K562 (cell line): Measurements from ENCODE around the gene SEC14L3. TPM values are rescaled to one million over a fixed set of nuclear protein-coding genes. Genes with fewer than 3 reads are reported as not detected.

Source experiments
- ATAC-seq: fragments of 200-7000 bp; cut with Tn5 transposase; 3 replicates; pipeline ENCODE4 v1.9.1; 2020; ENCODE audit warnings: moderate library complexity
- BruUV-seq: library from RNA; stranded (reverse); fragments of 400-500 nt; replicated peaks from 2 replicates; lab custom pipeline; 2021; lab: Mats Ljungman, UMichigan
- CTCF ChIA-PET: fragments of 300-600 bp; formaldehyde crosslinking; extraction: SDS; loops from one replicate; lab custom pipeline; 2021; ENCODE audit warnings: low intra/inter-chr PET ratio; lab: Yijun Ruan, JAX
- POLR2A ChIA-PET: fragments of 300-600, 350-650 bp; sonication (Branson Sonifier 250); formaldehyde crosslinking; extraction: SDS; loops from one replicate; lab custom pipeline; 2021; ENCODE audit warnings: antibody characterized with exemption, inconsistent platforms; lab: Yijun Ruan, JAX
- DNase-seq, 4 experiments: peaks; one replicate each; pipeline versions ENCODE4 v3.0.0 to v3.0.0-alpha.2; 2011 to 2018; ENCODE audit warnings: low spot score in 3 of 4, mixed read lengths in 3 of 4; ENCODE audit errors: extremely low read depth in 1 of 4
- FAIRE-seq: peaks from 2 replicates; lab custom pipeline; 2011; peaks lifted over from hg19 to GRCh38; lab: Jason Lieb, UNC
- H2AFZ ChIP-seq: 2 replicates; pipeline ENCODE4 v1.6.0; 2011; ENCODE audit warnings: low read depth, low read length, control low read depth, inconsistent platforms
- H3K27ac ChIP-seq: fragments of 200-600 bp; 3 replicates; pipeline ENCODE4 v1.8.0; 2011; ENCODE audit warnings: low read depth, mild to moderate bottlenecking, control low read depth, inconsistent platforms, low read length, moderate library complexity, mixed read lengths; ENCODE audit errors: extremely low read depth
- H3K27me3 ChIP-seq, 2 experiments: fragments of 300-600 bp in 1 of 2; 2 replicates in 1 of 2; 3 replicates in 1 of 2; pipeline versions ENCODE4 v1.6.0 to v1.8.0; 2011; ENCODE audit warnings: inconsistent platforms in 2 of 2, low read length in 2 of 2, mild to moderate bottlenecking in 1 of 2, mixed read lengths in 1 of 2, moderate library complexity in 1 of 2; ENCODE audit not compliant: control insufficient read depth in 2 of 2, insufficient read depth in 2 of 2
- H3K36me3 ChIP-seq: fragments of 300-600 bp; 3 replicates; pipeline ENCODE4 v1.8.0; 2011; ENCODE audit warnings: mild to moderate bottlenecking, low read length, inconsistent platforms; ENCODE audit not compliant: control insufficient read depth, insufficient read depth
- H3K4me1 ChIP-seq, 2 experiments: fragments of 200-600 bp in 1 of 2; replicated peaks in 1 of 2; 2 replicates in 1 of 2; 3 replicates in 1 of 2; pipeline versions ENCODE4 v1.5.1 to v1.8.0; 2011; ENCODE audit warnings: inconsistent platforms in 2 of 2, low read length in 2 of 2, mild to moderate bottlenecking in 1 of 2, mixed read lengths in 1 of 2, moderate library complexity in 1 of 2; ENCODE audit not compliant: control insufficient read depth in 2 of 2, insufficient read depth in 2 of 2
- H3K4me2 ChIP-seq: 2 replicates; pipeline ENCODE4 v1.6.1; 2011; ENCODE audit warnings: low read length, control low read depth, inconsistent platforms, mixed read lengths; ENCODE audit not compliant: insufficient read depth
- H3K4me3 ChIP-seq: fragments of 200-600 bp; sonication (generic), shearing (Covaris generic); 2 replicates; pipeline ENCODE4 v1.5.1; 2016; ENCODE audit warnings: control low read depth, inconsistent platforms
- H3K79me2 ChIP-seq: fragments of 200-600 bp; 3 replicates; pipeline ENCODE4 v1.8.0; 2011; ENCODE audit warnings: low read length, inconsistent platforms; ENCODE audit not compliant: control insufficient read depth, insufficient read depth
- H3K9ac ChIP-seq, 2 experiments: 2 replicates each; pipeline versions ENCODE4 v1.6.0 to v1.6.1; 2011; ENCODE audit warnings: low read depth in 2 of 2, low read length in 2 of 2, control low read depth in 1 of 2, inconsistent platforms in 1 of 2, mild to moderate bottlenecking in 1 of 2, mixed read lengths in 1 of 2; ENCODE audit not compliant: insufficient read depth in 1 of 2
- H3K9me1 ChIP-seq: one replicate; pipeline ENCODE4 v1.6.0; 2011; ENCODE audit warnings: inconsistent platforms, mild to moderate bottlenecking, low read length, moderate library complexity; ENCODE audit not compliant: control insufficient read depth, insufficient read depth
- H3K9me3 ChIP-seq: replicated peaks from 2 replicates; pipeline ENCODE4 v1.5.1; 2011; ENCODE audit warnings: low read depth, low read length, inconsistent platforms; ENCODE audit not compliant: control insufficient read depth, insufficient read depth
- H4K20me1 ChIP-seq: replicated peaks from 2 replicates; pipeline ENCODE4 v1.6.1; 2011; ENCODE audit warnings: low read length, inconsistent platforms, mixed read lengths; ENCODE audit not compliant: control insufficient read depth, insufficient read depth
- EP400 ChIP-seq: fragments of 450-650 bp; IDR thresholded peaks from 2 replicates; pipeline ENCODE4 v1.6.1; 2017; ENCODE audit warnings: antibody characterized with exemption, mild to moderate bottlenecking, moderate library complexity
- KAT7 ChIP-seq: sonication (generic); formaldehyde crosslinking; IDR thresholded peaks from 2 replicates; pipeline ENCODE4 v1.8.0; 2022; ENCODE audit warnings: missing genetic modification reagents, mild to moderate bottlenecking, borderline replicate concordance
- POLR2A ChIP-seq: fragments of 450-650 bp; conservative IDR thresholded peaks from 2 replicates; pipeline ENCODE4 v1.6.1; 2016
- RBM15 ChIP-seq: fragments of 200-400 bp; formaldehyde crosslinking; IDR thresholded peaks from 2 replicates; pipeline ENCODE4 v1.6.1; 2018; ENCODE audit warnings: mild to moderate bottlenecking, low read length, moderate library complexity; ENCODE audit not compliant: insufficient read depth
- SIX5 ChIP-seq, 2 experiments: IDR thresholded peaks; 2 replicates each; pipeline ENCODE4 v1.6.1; 2011; ENCODE audit warnings: low read length in 2 of 2, borderline replicate concordance in 1 of 2, low read depth in 1 of 2, mild to moderate bottlenecking in 1 of 2, moderate library complexity in 1 of 2; ENCODE audit not compliant: insufficient read depth in 1 of 2
- TCF7L2 ChIP-seq: fragments of 150-350 bp; IDR thresholded peaks from 2 replicates; pipeline ENCODE4 v1.6.1; 2016; ENCODE audit warnings: low read depth, mild to moderate bottlenecking, low read length, moderate library complexity
- ZBED1 ChIP-seq: IDR thresholded peaks from 2 replicates; pipeline ENCODE4 v1.6.1; 2014
- ZNF766 ChIP-seq: fragments of 200-800 bp; sonication (Bioruptor generic); conservative IDR thresholded peaks from 2 replicates; pipeline ENCODE4 v1.6.1; 2016; ENCODE audit warnings: missing genetic modification characterization, missing compliant biosample characterization
- WGBS: fragments of 100-300 bp; shearing (Covaris generic); methylation state at CpG from one replicate; pipeline ENCODE4 v1.1.6; 2016; ENCODE audit warnings: low coverage, mixed read lengths; ENCODE audit not compliant: insufficient coverage; ENCODE audit errors: missing lambda C conversion rate; 5-methylcytosine and 5-hydroxymethylcytosine counted together
- in situ Hi-C: fragments of 300-500 bp; cut with MboI; formaldehyde crosslinking; loops from 4 replicates; pipeline ENCODE4 v1.15.0; 2018; ENCODE audit warnings: inconsistent platforms, mixed read lengths
- intact Hi-C: fragments of 100-400 bp; cut with micrococcal nuclease; formaldehyde crosslinking; loops from 2 replicates; pipeline ENCODE4 v1.14.2; 2022
- polyA plus RNA-seq, 8 experiments: library from polyadenylated mRNA; depleted of rRNA in 4 of 8; stranded (reverse) in 5 of 8; unstranded in 3 of 8; fragments of >200 nt; fragmentation: Nextera tagmentation in 2 of 8; fragmentation: Illumina TruSeq in 1 of 8; extraction: Ambion mirVana in 2 of 8; extraction: Trizol in 1 of 8; gene quantifications; 2 replicates each; pipeline versions ENCODE4 v1.2.1 to v1.2.3, GENCODE V29; 2011 to 2014; ENCODE audit warnings: inconsistent platforms in 1 of 8, missing spikeins in 1 of 8
- total RNA-seq, 7 experiments: library from RNA; depleted of rRNA in 6 of 7; stranded (reverse); fragments of >200 nt in 6 of 7; fragmentation: Illumina TruSeq in 2 of 7; extraction: Trizol in 2 of 7; gene quantifications; 2 replicates each; pipeline versions ENCODE4 v1.2.1 to v1.2.3, GENCODE V29; 2011 to 2021; ENCODE audit warnings: low replicate concordance in 1 of 7
- TF ChIP-seq, protein P1 (sequence below): fragments of 250-450 bp; sonication (Bioruptor Pico); IDR thresholded peaks from 2 replicates; pipeline ENCODE4 v1.8.0; 2022; ENCODE audit warnings: inconsistent platforms
- TF ChIP-seq, protein P2 (sequence below), 2 experiments: fragments of 450-650 bp; IDR thresholded peaks; 2 replicates each; pipeline ENCODE4 v1.6.1; 2018; ENCODE audit warnings: mild to moderate bottlenecking in 2 of 2, low read depth in 1 of 2; ENCODE audit not compliant: partially characterized antibody in 2 of 2
- TF ChIP-seq, protein P3 (sequence below), 3 experiments: fragments of 200-800 bp in 1 of 3; sonication (Bioruptor generic) in 1 of 3; sonication (generic) in 1 of 3; formaldehyde crosslinking in 1 of 3; IDR thresholded peaks; 2 replicates each; pipeline versions ENCODE4 v1.6.1 to v1.8.0; 2016 to 2022; ENCODE audit warnings: mild to moderate bottlenecking in 2 of 3, missing compliant biosample characterization in 2 of 3, missing genetic modification characterization in 2 of 3, missing genetic modification reagents in 1 of 3

SEC14L3 gene
- total and polyA plus RNA-seq, 9 of the 15 experiments (the other 6 are each of a cell fraction or from before 2014, with no cell fraction given), result not detected

DNA sequence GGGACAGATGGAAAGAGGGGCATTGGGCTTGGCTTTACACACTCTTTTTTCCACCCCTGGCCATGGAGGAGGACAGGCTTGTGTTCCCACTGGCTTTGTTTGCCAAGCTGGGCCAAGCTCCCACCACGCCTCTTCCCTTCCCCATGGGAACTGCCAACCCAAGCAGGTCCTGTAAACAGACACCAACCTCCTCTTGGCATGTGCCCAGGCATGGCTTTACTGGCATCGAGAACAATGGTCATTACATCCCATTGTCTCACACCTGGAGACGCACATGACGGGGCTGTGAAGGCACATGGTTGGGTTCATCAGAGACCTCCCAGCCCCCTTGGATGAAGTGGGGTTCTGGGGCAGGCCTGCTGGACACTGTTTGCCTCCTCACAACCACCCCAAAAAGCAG is 11.7 kb downstream of the SEC14L3 start (continued):
- TF ChIP-seq, protein P1, sequence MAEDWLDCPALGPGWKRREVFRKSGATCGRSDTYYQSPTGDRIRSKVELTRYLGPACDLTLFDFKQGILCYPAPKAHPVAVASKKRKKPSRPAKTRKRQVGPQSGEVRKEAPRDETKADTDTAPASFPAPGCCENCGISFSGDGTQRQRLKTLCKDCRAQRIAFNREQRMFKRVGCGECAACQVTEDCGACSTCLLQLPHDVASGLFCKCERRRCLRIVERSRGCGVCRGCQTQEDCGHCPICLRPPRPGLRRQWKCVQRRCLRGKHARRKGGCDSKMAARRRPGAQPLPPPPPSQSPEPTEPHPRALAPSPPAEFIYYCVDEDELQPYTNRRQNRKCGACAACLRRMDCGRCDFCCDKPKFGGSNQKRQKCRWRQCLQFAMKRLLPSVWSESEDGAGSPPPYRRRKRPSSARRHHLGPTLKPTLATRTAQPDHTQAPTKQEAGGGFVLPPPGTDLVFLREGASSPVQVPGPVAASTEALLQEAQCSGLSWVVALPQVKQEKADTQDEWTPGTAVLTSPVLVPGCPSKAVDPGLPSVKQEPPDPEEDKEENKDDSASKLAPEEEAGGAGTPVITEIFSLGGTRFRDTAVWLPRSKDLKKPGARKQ, result no peak

DNA sequence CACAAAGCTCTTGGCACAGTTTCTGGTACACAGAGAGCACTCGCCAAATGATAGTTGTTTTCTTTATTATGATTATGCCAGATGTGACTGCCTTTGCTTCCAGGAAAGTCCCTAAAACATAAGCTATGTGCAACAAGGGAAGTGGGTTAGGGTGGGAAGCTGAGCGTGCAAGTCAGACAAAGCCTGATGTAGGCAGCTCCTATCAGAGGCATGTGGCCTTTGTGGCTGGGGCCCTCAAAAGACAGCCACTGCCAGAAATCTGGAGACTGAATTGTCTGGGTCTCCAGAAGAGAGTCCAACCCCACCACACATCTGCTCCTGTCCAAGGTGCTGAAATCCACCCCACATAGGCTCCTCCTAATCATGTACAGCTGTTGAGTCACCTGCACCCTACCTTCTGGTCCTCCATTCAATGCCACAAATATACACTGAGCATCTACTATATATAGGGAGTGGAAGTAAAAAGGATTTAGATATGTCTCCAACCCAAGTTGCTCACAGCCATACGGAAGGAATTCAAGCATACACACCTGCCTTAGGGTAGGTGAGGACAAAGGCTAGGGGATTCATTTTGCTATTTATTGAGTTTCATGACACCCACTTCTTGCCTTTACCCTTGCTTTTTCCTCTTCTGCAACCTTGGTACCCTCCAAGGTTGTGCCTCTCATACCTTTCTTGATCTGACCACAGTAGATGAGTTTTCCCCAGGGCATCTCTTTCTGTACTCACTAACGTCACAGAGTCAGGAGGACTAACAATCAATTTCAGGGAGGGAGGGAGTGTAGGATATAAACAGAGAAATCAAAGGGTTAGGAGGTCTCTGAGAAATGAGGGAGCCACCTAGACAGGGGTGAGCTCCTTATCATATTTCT is 12.4 kb downstream of the SEC14L3 start:
- intact Hi-C loops, result no loop called here
- BruUV-seq, result no TSS peak
- TF ChIP-seq POLR2A, result no peak
- TF ChIP-seq, protein P2, sequence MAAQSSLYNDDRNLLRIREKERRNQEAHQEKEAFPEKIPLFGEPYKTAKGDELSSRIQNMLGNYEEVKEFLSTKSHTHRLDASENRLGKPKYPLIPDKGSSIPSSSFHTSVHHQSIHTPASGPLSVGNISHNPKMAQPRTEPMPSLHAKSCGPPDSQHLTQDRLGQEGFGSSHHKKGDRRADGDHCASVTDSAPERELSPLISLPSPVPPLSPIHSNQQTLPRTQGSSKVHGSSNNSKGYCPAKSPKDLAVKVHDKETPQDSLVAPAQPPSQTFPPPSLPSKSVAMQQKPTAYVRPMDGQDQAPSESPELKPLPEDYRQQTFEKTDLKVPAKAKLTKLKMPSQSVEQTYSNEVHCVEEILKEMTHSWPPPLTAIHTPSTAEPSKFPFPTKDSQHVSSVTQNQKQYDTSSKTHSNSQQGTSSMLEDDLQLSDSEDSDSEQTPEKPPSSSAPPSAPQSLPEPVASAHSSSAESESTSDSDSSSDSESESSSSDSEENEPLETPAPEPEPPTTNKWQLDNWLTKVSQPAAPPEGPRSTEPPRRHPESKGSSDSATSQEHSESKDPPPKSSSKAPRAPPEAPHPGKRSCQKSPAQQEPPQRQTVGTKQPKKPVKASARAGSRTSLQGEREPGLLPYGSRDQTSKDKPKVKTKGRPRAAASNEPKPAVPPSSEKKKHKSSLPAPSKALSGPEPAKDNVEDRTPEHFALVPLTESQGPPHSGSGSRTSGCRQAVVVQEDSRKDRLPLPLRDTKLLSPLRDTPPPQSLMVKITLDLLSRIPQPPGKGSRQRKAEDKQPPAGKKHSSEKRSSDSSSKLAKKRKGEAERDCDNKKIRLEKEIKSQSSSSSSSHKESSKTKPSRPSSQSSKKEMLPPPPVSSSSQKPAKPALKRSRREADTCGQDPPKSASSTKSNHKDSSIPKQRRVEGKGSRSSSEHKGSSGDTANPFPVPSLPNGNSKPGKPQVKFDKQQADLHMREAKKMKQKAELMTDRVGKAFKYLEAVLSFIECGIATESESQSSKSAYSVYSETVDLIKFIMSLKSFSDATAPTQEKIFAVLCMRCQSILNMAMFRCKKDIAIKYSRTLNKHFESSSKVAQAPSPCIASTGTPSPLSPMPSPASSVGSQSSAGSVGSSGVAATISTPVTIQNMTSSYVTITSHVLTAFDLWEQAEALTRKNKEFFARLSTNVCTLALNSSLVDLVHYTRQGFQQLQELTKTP (IDR thresholded peaks at IDR 0.05; ENCODE audit: low read depth in 1 of 2, partially characterized antibody in 2 of 2), result peak in 1 of 2 experiments; percentile 57
- no peak for TF ChIP-seq KAT7
- TF ChIP-seq RBM15, result no peak
- TF ChIP-seq TCF7L2, result no peak
- TF ChIP-seq ZNF766 (CRISPR knock-in tag), result 0 out of 2 replicates have a peak, but pooled peaks have one; percentile 33
- no peak for TF ChIP-seq ZBED1
- TF ChIP-seq, protein P3, sequence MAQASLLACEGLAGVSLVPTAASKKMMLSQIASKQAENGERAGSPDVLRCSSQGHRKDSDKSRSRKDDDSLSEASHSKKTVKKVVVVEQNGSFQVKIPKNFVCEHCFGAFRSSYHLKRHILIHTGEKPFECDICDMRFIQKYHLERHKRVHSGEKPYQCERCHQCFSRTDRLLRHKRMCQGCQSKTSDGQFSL (CRISPR knock-in tag; IDR thresholded peaks at IDR 0.05), result no peak
- TF ChIP-seq, protein P3 (tag; IDR thresholded peaks at IDR 0.05), result no peak
- TF ChIP-seq EP400, result no peak
- TF ChIP-seq SIX5 (IDR thresholded peaks at IDR 0.05; ENCODE audit: borderline replicate concordance in 1 of 2, insufficient read depth in 1 of 2, low read depth in 1 of 2, low read length in 2 of 2), result no peak

More for the DNA sequence above, 12.4 kb downstream of the SEC14L3 start:
- POLR2A ChIA-PET, result interaction anchor here (1.0 kb wide), 1 partner anchor 57 kb away, joined by 3 read pairs; no protein-coding TSS in a partner anchor
- H3K4me2 ChIP-seq, result no peak overlapping the region
- FAIRE-seq (peak; percentile 51), ATAC-seq (peak; percentile 79), DNase-seq (peak in 3 of 4 experiments; percentile 21 to 47 (median 41))
- H3K9me3 ChIP-seq, result no peaks in the 10 kb centered on the region
- no peak overlapping the region for H3K9ac ChIP-seq
- H2AFZ ChIP-seq, result no peak overlapping the region
- H4K20me1 ChIP-seq, result no peaks in the 10 kb centered on the region
- no peak overlapping the region for H3K4me3 ChIP-seq
- H3K9me1 ChIP-seq, result no peaks in the 10 kb centered on the region
- 0% methylated on average over 4 of the region's 4 CpGs for WGBS
- in situ Hi-C loops, result no loop called here
- H3K36me3 ChIP-seq, result no peaks in the 10 kb centered on the region
- H3K27me3 ChIP-seq, result peaks cover 0 to 5% of the 10 kb centered on the region in 2 experiments; a peak in 1 of 5 replicates
- CTCF ChIA-PET, result no interaction called here
- H3K27ac ChIP-seq, result no peak overlapping the region
- H3K4me1 ChIP-seq, result no peaks in the 10 kb centered on the region; a peak in 1 of 5 replicates
- no peaks in the 10 kb centered on the region for H3K79me2 ChIP-seq
